PC-9 (cell line): ENCODE measurements around the gene IFITM5.

Experiments used
- EZH2 ChIP-seq: fragments of 200-600 bp; sonication (generic); IDR thresholded peaks from 2 replicates; pipeline ENCODE4 v1.8.0; 2017; ENCODE audit warnings: antibody characterized with exemption, low read depth
- TF ChIP-seq, protein P1 (sequence below): fragments of 200-600 bp; sonication (generic); conservative IDR thresholded peaks from 2 replicates; pipeline ENCODE4 v1.6.1; 2017; ENCODE audit warnings: mixed run types, antibody characterized with exemption, mild to moderate bottlenecking, moderate library complexity

DNA sequence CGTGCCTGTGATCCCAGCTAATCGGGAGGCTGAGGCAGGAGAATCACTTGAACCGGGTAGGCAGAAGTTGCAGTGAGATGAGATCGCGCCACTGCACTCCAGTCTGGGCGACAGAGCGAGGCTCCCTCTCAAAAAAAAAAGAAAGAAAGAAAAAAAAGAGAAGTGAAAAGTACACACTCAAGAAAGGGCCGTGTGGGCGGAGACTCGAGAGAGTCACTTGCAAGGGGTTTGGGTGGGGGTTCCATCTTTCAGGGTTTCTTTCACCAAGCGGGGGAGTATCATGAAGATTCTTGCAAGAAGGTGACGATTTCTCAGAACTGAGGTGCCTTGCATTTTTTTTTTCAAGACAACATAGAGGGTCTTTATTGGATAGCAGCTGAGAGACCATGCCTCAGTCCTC, 4.0 kb upstream of the IFITM5 start:
- TF ChIP-seq, protein P1, sequence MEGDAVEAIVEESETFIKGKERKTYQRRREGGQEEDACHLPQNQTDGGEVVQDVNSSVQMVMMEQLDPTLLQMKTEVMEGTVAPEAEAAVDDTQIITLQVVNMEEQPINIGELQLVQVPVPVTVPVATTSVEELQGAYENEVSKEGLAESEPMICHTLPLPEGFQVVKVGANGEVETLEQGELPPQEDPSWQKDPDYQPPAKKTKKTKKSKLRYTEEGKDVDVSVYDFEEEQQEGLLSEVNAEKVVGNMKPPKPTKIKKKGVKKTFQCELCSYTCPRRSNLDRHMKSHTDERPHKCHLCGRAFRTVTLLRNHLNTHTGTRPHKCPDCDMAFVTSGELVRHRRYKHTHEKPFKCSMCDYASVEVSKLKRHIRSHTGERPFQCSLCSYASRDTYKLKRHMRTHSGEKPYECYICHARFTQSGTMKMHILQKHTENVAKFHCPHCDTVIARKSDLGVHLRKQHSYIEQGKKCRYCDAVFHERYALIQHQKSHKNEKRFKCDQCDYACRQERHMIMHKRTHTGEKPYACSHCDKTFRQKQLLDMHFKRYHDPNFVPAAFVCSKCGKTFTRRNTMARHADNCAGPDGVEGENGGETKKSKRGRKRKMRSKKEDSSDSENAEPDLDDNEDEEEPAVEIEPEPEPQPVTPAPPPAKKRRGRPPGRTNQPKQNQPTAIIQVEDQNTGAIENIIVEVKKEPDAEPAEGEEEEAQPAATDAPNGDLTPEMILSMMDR: no peak
- TF ChIP-seq EZH2: no peak
